ENCODE measurements around the gene LAMB4. TPM values are rescaled to one million over a fixed set of nuclear protein-coding genes. Genes with fewer than 3 reads are reported as not detected.
A peak's percentile ranks its signal among the peaks of the same experiment; 100 is the strongest.

The LAMB4 gene
- polyA plus RNA-seq, 12 donors = 0.27 to 24.3 (median 0.50) TPM; not detected in 2

DNA sequence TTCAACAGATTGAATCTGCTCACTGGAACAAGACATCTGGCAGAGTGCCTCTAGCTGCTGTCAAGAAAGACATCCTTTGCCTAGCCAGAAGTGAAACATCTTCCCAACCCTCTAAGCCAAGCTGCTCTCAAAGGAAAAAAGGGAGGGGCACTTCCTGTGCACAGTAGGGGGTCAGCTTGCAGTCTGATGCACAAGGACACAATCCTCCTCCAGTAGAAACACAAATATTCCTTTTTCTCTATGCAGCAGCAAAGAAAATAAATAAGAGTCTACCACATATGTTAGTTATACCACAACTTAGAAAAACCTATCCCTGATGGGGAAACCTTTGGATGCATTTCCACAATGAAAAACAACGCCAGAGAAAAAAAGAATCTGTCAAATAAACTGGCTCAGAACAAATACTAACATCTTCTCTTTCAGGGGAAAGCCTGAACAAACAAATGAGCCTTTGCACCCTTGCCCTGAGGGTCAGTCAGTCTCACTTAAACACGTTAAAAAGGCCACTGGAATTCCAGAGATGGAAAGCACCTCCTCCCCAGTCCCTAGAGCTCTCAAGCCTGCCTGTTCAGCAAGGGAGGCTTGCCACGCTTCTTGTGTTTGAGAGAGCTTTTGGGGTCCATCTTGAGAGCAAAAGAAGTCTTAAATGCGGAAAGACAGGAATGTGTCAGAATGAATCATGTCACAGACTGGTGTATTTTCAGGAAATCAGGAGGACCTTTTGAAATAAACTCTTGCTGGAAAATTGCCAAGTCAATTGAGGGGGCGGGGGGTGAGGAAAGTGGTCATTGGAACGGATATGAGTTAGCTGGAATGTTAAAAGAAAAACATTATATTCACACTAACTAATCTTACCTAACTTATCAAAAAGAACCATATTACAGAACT is 134.7 kb downstream of the LAMB4 start:
- peak; percentile 91 for DNase-seq

GRCh38 chr7:107994421-107995030 is 135.6 kb downstream of the LAMB4 start:
- peak; percentile 62 for DNase-seq

DNA sequence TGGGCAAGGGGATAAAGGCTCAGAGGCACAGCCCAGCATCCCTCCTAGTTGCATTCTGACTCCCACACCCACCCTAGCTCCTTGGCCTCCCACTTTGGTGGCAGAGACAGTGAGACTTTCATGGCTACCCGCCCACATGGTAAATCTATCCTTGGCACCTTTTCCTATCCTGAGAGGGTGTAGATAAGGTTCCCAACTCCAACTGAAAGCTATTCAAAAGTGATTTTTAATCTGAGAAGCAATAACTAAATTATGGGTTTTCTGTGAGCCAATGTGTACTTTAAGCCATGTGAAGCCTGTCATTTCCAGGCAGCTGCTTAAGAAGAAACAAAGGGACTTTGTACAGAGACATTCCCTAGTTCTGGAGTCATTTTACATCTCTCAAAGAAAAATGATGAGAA is 136.3 kb downstream of the LAMB4 start:
- DNase-seq = no peak

GRCh38 chr7:107989618-107990373 is 140.4 kb downstream of the LAMB4 start:
- peak; percentile 63 for DNase-seq

DNA sequence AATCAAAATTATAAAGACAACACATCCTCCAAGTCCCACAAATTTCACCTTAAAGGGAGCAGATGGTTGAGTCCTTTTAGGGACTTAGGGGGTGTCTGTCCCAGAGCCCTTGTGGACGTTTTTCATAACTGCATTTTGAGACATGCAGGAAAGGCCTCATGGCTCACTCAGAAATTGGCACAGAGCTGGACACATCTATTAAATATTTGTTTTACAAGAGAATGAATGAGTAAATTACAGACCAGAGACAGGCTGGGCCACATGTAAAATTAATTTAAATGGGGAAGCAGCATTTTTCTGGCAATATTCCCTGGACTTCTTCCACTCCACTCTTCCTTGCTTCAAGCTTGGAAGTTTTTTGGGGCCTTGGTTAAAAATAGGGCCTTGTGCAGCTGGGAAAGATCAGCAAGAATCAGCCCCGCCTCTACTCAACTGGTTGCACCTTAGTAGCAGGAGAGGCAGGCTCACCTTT is 147.2 kb downstream of the LAMB4 start:
- DNase-seq = peak; percentile 94

DNA sequence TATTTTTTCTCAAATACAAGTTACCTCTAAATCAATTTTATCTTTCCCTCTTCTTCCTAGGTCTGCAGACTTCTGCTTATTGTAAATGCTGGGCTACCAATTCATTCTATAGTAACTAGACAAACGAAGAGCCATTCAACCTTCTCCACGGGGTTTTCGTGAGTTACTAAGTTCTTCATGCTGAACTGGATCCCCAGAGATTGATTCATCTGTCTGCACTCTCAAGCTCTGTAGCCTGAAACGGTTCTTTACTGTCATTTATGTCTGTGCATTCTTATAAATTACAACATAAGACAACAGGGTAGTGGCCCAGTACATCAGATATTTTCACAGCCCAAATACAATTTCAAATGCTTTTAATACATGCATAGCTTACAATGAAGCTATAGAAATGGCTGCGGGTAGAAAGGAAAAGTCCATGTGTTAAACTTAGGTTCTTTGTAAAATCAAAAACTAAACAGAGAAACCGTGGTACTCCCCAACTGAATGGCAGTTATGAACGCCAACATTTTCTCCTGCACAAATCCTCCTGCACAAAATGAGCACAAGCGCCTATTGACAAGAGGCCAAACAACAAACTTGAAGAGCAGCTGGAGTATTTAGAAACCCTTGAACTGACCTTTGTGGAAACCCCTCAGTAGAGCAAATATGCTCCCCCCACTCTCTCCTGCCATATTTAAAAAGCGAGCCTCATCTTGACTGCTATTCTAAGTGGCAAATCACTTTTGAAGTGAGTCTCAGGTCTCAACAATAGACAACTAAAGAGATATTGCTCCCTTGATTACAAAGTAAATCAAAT is 147.9 kb downstream of the LAMB4 start:
- no peak for DNase-seq

- DNase-seq = no peak
Measured at GRCh38 chr7:107981466-107981865, 148.7 kb downstream of the LAMB4 start.

- no peak for DNase-seq
Measured at GRCh38 chr7:107980671-107981190, 149.4 kb downstream of the LAMB4 start.

DNA sequence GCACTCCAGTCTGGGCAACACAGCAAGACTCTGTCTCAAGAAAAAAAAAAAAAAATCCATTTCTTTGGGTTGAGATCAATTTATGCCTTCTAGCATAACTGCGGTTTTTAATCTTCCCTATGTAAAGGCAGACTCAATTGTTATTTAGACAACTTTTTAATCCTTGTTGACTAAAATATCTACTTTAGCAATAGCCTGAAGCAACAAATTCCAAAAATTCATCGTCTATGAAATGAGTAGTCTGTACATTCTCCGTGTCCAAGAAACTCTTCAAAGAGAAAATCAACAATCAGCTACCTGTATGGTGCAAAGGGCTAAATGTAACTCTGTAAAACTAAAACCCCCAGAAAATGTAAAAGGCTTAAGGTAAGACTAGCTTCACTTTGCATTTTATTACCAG is 150.0 kb downstream of the LAMB4 start:
- DNase-seq = no peak

GRCh38 chr7:107978815-107979408 is 151.2 kb downstream of the LAMB4 start:
- no peak for DNase-seq

- DNase-seq = no peak
Measured at GRCh38 chr7:107977048-107977447, 153.1 kb downstream of the LAMB4 start.

DNA sequence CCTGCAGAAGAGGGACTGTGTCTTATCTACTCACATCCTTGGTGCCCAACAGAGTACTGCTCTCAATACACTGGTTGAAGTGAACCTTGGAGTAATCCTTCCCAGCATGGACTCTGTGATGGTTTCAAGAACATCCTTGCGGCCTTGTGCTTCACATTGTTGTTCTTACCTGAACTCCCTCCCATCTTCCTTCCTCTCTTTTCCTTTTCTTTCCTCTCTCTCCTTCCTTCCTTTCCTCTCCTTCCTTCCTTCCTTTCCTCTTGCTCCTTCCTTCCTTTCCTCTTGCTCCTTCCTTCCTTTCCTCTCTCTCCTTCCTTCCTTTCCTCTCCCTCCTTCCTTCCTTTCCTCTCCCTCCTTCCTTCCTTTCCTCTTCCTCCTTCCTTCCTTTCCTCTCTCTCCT is 153.5 kb downstream of the LAMB4 start:
- no peak for DNase-seq

- no peak for DNase-seq
Measured at GRCh38 chr7:107975394-107976013, 154.7 kb downstream of the LAMB4 start.

DNA sequence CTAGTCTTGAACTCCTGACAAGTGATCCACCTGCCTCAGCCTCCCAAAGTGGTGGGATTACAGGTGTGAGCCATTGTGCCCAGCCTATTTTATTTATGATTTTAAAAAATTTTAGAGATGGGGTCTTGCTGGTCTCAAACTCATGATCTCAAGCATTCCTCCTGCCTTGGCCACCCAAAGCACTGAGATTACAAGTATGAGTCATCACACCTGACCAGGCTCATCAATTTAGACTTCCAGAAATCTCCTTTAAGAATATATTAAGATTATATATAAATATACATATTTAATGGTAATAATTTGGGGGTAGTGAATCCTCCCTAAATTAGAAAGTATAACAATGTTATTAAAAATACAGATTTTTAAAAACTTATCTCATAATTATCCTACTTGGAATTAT is 156.3 kb downstream of the LAMB4 start:
- no peak for DNase-seq

Other genes with a start within 250 kb of the LAMB4 start
- 100 to 1,000 TPM in 5 of 12 donors, 10 to 100 TPM in 6, not detected in 1; 66.8 to 128 (median 93.4) TPM for gene DLD, start 239.2 kb downstream of the LAMB4 start, polyA plus RNA-seq (ENCODE audit: insufficient read length in 12 of 12)
- 100 to 1,000 TPM; 115 to 810 (median 515) TPM for gene LAMB1, start 127.2 kb downstream of the LAMB4 start, polyA plus RNA-seq (ENCODE audit: insufficient read length in 12 of 12)